Endometrial microvascular endothelial cells (primary cell): ENCODE data around the gene KRTAP5-3. TPM values are rescaled to one million over a fixed set of nuclear protein-coding genes. Genes with fewer than 3 reads are reported as not detected.
"Not testable (repeated sequence)": the region's sequence is repeated elsewhere in the genome, so short reads cannot be mapped to it uniquely, and the experiment has no call there.

Source experiments
- in situ Hi-C: cut with HindIII; loops from 2 replicates; pipeline ENCODE4 v1.10.0; 2017; ENCODE audit warnings: low sequenced_read_pairs, low pct_unique_long_range_greater_than_20kb; ENCODE audit errors: inconsistent ontology term
- total RNA-seq: library from RNA; depleted of rRNA; stranded (reverse); fragments of >200 nt; gene quantifications from one replicate; pipeline ENCODE4 v1.2.3, GENCODE V29; 2015; ENCODE audit errors: inconsistent ontology term

The KRTAP5-3 gene
- total RNA-seq, 1 donor from 2014 or later: not detected

GRCh38 chr11:1625541-1625940 lies 17.3 kb upstream of the KRTAP5-3 start:
- in situ Hi-C loops: no loop called here

DNA sequence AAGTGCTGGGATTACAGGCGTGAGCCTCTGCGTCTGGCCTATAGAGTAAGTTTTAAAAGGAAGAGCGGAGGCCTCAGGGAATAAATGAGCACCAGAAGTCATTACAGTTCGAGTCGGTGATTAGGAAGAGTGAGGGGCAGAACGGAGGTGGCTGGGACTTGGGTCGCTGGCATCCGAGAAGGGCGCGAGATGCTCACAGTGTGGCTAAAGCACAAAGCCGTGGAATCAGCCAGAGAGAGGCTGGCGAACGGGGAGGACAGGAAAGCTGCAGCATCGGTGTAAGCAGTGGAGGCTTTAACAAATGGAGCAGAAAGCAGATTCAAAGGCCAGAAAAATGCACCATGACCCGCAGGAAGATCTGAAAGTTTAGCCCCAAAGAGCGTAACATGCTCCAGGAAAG lies 16.4 kb upstream of the KRTAP5-3 start:
- in situ Hi-C loops: no loop called here

DNA sequence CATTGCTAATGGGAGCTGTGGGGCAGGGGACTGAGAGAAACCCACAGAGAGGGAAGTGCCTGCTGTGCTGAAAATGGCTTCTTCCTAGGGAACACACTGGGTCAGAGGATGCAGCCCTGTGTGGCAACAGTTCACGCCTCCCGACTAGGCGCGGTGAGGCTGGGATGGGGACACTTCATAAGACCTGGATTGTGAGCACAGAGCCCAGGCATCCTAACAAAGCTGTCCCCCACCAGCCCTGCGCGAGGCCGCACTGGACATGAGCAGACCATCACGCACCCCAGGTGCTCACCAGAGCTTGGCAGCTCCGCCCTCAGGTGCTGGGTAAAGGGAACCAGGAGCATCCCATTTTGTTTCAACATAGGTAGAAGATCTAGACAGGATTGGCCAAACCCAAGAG lies 15.5 kb upstream of the KRTAP5-3 start:
- in situ Hi-C loops: no loop called here

DNA sequence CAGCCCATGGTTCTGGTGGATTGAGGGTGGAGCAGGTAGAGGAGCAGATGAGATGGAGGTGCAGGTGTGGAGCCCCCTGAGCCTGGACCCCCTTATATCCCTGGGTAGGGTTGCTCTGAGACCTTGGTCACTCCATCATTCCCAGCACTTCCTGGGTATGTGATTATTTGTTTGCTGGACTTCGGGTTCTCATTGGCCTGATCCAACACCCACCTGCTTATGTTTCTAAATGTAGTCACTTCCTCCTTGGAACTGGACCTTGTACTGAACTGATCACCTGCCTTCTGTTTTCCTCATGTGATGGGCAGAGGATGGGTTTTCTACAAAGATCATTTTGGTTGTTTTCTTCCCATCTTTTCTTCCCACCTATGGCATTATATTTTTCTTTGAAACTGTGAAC lies 13.8 kb upstream of the KRTAP5-3 start, which contains the start of gene KRTAP5-4:
Gene KRTAP5-4 (minus strand): TSS at position 53 of the 400 bp plus-strand sequence. CDS start 45 bp downstream, at position 8.
- in situ Hi-C loops: no loop called here

DNA sequence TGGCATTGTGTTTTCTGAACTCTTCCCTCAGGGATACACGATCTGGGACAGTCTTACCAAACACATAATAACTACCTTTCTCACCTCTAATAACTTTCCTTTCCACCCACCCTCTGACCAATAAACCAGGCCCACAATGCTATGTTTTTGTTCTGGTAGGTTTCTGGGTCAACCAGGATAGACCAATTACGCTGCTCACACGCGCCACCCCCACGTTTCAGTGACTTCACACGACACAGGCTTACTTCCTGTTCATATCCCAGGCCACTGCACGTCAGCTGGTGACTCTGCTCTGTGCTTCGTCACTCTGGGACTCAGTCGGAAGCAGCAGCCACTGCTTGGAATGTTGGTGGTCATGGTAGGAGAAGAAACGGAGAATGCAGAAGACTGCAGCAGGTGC lies 11.2 kb upstream of the KRTAP5-3 start:
- in situ Hi-C loops: no loop called here

DNA sequence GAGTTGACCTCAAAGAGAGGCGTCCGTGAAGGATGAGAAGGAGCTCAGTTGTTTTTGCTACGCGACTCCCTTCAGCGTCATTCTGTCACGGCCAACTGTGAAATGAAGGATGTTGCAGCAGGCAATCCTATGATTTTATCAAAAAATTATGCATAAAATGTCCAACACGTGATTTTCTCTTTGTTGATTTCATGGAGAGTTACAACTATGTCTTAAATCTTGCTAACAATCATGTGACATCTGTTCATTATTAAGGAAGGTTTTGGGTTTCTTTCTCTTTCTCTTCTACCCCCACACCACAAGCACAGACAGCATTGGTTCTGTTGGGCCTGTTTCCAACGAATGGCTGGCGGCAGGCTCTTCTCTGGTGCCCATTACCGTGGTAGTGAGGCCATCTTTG lies 10.0 kb upstream of the KRTAP5-3 start:
- in situ Hi-C loops: no loop called here

- in situ Hi-C loops: not testable (repeated sequence)
Measured at GRCh38 chr11:1607901-1608300, 362 bp downstream of the KRTAP5-3 start.

DNA sequence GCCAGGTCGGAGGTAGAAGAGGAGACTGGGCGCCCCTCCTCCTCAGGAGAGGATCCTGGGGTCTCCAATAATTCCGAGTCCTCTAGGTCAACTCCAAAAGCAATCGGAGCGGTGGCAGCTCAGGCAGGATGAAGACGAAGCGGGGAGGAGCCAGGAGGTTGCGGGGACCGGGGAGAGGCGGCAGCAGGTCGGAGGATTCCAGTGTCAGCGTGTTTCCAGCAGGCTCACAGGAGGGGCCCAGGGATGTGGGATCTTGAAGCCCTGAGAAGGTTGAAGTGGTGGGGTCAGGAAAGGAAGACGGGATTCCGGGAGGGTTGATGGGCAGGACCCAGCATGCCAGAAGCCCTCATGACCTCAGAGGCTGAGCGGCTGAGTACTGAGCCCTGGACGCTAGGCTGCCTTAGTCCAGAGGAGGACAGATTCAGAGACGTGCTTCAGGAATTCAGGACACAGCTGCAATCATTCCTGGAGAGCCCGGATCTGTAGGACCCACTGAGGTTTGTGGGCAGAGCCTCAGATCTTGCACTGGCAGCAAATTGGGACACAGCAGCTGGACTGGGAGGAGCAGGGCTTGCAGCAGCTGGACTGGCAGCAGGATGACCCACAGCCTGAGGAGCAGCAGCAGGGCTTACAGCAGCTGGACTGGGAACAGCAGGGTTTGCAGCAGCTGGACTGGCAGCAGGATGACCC lies 962 bp downstream of the KRTAP5-3 start:
- in situ Hi-C loops: not testable (repeated sequence)

GRCh38 chr11:1605923-1606322 lies 2.3 kb downstream of the KRTAP5-3 start:
- in situ Hi-C loops: not testable (repeated sequence)

GRCh38 chr11:1604711-1605110 lies 3.6 kb downstream of the KRTAP5-3 start:
- in situ Hi-C loops: no loop called here

GRCh38 chr11:1604181-1604580 lies 4.1 kb downstream of the KRTAP5-3 start:
- in situ Hi-C loops: no loop called here

DNA sequence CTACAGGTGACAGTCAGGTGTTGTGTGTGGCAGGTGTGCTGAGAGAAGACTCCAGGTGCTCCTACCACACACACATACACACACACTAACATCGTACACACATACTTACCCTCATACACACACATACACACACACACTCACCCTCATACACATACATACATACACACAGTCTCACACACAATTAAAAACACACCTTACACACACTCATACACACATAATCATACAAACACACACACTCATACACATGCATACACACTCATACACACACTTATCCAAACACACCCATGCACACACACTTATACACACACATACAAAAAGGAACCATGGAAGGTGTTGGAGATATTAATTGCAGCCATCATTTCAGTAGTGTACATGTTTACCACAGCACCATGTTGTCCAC lies 4.6 kb downstream of the KRTAP5-3 start:
- in situ Hi-C loops: no loop called here

- in situ Hi-C loops: not testable (repeated sequence)
Measured at GRCh38 chr11:1601663-1602062, 6.6 kb downstream of the KRTAP5-3 start.

- in situ Hi-C loops: no loop called here
Measured at GRCh38 chr11:1600626-1601025, 7.6 kb downstream of the KRTAP5-3 start.

GRCh38 chr11:1598816-1599215 lies 9.4 kb downstream of the KRTAP5-3 start:
- in situ Hi-C loops: no loop called here

- in situ Hi-C loops: not testable (repeated sequence)
Measured at GRCh38 chr11:1598406-1598805, 9.9 kb downstream of the KRTAP5-3 start.

DNA sequence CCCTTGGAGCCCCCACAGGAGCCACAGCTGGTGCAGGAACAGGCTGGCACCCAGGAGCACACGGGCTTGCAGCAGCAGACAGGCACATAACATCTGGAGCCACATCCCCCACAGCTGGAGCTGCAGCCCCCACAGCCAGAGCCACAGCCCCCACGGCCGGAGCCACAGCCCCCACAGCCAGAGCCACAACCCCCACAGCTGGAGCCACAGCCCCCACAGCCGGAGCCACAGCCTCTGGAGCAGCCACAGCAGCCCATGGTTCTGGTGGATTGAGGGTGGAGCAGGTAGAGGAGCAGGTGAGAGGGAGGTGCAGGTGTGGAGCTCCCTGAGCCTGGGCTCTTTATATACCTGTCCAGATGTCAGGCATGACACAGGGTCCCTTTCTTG lies 10.3 kb downstream of the KRTAP5-3 start, which contains the start of gene KRTAP5-2:
Gene KRTAP5-2 (minus strand): TSS at position 301 of the 387 bp plus-strand sequence. CDS start 44 bp downstream, at position 257.
- in situ Hi-C loops: no loop called here

GRCh38 chr11:1597331-1597993 lies 10.8 kb downstream of the KRTAP5-3 start:
- in situ Hi-C loops: no loop called here

GRCh38 chr11:1596576-1597121 lies 11.6 kb downstream of the KRTAP5-3 start:
- in situ Hi-C loops: not testable (repeated sequence)

- in situ Hi-C loops: not testable (repeated sequence)
Measured at GRCh38 chr11:1595994-1596575, 12.2 kb downstream of the KRTAP5-3 start.
